ENCODE data around the gene ZKSCAN7.
"Not testable (repeated sequence)": the region's sequence is repeated elsewhere in the genome, so short reads cannot be mapped to it uniquely, and the experiment has no call there.

Gene ZKSCAN7

DNA sequence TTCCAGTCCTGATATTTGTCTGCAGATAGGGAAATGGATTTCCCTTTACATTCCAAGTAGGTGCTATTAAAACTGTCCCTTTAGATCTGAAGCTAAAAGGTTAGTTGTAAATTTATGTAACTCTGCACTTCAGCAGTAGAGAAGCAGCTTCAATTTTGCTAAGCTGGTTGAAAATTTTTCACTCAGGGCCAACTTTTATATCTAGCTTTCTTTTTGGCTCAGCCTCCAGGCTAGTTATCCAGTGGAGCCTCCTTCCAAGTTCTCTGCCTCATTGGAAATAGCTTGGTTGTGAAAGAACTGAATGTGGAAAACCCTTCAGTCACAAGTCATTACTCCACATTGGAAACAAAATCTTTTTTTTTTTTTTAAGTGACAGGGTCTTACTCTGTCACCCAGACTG lies 21.6 kb downstream of the ZKSCAN7 start:
- DNase-seq (ENCODE audit: low read depth in 2 of 2) = no peak

DNA sequence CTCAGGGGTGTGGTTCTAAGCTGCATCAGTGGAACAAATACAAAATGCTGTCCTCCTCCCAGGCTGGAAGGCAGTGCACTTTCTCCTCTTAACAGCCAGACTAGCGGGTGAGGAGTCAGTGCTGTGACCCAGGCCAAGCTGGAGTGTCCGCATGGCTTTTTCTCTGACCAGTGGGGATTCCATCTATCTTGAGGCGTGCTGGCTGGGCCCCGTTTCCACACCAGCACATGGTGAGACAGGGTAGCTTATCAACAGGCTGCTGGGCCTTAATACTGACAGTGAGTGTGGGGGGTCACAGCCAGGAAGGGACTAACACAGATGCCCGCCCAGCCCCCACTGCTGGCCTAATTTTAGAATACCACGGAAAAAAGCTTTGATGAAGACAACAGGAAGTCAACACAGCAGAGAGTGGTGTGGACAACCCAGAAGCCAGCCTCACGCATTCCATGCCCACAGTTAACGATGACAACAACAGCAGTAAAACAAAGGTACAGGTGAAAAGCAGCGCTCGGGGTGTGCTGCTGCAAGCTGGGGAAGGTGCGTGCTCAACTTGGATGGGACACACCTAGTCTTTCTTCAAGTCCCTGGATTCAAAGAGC lies 22.5 kb downstream of the ZKSCAN7 start:
- DNase-seq (ENCODE audit: low read depth in 2 of 2) = not testable (repeated sequence)

DNA sequence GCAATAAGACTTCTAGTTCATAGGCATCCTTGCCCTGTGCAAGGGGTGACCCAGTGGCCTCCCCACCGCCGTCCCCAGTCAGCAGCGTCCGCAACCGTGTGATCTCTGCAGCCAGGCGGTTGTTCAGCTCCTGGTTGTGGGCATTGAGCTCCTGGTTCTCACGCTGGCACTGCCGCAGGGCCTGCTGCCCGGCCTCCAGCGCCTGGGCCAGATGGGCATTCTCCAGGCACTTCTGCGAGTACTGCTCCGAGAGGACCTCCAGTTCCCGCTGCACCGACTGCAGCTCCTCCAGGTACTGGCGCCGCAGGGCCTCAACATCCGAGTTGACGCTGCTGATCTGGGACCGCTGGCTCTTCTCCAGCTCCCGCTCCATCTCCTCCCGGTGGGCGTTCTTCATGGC lies 23.3 kb downstream of the ZKSCAN7 start:
- not testable (repeated sequence) for DNase-seq (ENCODE audit: low read depth in 2 of 2)

DNA sequence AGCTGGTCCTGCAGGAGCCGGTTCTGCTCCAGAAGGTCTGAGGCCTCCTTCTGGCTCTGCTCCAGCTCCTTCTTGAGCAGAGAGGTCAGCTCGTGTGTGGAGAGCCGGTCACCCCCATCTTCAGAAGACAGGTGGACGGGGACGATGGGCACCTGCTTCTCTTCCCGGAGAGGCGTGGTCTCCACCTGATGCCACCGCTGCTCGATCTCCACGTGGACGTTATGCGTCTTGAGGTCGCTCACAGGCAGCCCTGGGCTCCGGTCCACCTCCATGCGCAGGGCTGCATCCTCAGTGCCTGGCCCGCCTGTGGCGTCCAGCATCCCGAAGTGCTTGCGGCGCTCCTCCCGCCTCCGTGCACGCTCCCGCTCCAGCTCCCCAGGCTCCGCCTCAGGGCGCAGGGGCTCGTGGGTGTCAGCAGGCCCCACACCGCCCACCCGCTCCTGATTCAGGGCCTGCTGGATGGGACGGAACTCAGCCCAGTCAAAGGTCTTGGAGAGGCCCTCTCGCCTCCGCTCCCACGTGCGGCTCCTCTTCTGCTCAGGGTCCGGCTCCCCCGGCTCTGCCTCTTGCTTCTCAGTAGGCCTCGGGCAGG lies 24.0 kb downstream of the ZKSCAN7 start:
- not testable (repeated sequence) for DNase-seq (ENCODE audit: low read depth in 2 of 2)

DNA sequence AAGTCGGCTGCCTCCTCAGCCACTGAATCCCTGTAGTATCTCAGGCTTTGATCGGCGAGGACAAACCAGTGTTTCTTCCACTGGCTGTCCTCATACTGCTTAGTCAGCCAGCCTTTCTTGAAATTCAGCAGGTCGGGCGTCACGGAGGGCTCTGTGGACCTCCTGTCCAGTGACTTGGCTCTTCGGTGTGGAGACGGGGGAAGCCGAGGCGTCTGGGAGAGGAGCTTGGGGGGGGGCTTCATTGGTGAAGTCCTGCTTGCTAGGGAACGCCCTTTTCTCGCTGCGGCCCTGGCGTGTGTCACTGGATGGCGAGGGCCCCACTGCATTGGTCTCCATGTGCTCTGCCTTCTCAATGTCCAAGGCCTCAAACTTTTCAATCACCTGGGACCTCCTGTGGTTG lies 24.8 kb downstream of the ZKSCAN7 start:
- not testable (repeated sequence) for DNase-seq (ENCODE audit: low read depth in 2 of 2)

DNA sequence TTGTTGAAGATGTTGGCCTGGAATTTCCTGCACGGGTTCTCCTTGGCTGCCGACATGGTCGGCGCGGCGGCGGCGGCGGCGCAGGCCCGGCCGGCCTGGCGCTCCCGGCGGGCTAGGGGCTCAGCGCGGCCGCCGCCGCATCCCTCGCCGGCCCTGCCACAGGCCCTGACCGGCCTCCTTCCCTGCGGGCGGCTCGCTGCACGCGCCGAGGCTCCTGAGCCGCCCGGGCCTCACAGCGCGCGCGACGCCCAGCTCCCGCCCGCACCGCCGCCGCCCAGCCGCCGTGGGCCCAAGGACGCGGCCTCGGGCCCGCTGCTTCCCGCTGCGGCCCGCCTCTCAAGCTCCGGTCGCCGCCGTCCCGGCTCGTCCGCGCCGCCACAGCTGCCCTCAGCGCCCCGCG lies 26.0 kb downstream of the ZKSCAN7 start:
- DNase-seq (ENCODE audit: low read depth in 2 of 2) = not testable (repeated sequence)

DNA sequence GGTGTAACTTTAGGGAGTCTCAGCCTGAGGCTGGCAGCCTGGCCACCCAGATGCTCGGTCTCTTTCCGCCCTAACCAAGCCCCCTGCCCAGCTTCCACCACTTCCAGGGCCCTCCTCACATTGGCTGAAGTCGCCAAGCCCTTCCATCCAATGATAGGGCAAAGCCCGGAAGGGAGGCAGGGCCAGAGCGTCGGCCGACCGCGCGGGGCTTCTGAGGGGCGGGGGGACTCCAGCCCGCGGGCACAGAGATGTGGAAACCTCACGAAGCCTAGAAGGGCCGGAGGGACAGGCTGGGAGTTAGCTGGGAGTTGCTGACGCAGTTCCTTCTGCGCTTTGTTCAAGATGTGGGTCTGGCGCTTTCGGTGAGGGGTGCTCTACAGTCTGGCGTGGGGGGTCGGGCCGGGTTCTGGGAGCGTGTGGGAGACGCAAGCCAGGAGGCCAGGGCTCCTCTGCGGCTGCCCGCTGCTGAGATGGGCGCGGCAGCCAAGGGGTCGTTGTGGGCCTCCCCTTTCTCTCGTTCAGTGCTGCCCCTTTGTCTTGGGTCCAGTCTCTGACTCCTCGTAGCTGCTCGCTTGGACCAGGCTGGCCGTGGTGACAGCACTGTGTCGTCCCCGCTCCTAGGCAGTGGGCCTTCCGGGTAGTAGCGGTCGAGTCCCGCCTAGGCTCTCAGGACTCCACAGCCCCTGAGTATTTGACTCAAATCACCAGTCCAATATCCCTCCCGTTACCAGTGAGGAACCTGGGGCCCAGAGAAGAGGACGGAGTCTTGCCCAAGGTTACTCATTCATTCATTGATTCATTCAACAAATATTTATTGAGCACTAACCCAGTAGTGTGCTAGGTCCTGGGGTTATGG lies 29.9 kb downstream of the ZKSCAN7 start, which contains the start of gene ZNF660:
ZNF660 (plus strand) TSS at position 319 of the 856 bp plus-strand sequence. CDS start 9,230 bp downstream, outside the sequence.
- peak; percentile 61 to 63 for DNase-seq (ENCODE audit: low read depth in 2 of 2)

DNA sequence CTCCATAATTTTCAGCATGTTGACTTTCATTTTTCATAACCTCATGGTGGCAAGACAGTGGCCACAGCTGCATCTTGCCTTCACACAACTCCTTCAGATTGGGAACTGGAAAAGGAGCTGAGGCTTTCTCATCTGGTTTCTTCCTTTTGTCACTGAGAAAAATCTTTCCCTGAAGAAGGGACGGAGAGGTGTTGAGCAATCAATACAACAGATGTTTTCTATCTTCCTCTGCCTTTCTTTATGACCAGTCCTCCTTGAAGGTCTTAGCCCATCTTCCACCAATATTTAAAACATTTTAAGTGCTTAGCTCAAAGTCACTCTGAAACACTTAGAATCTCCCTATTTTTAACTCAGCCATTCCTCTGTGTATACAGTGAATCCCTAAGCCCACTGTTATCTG lies 41.6 kb downstream of the ZKSCAN7 start:
- DNase-seq (ENCODE audit: low read depth in 2 of 2) = no peak

DNA sequence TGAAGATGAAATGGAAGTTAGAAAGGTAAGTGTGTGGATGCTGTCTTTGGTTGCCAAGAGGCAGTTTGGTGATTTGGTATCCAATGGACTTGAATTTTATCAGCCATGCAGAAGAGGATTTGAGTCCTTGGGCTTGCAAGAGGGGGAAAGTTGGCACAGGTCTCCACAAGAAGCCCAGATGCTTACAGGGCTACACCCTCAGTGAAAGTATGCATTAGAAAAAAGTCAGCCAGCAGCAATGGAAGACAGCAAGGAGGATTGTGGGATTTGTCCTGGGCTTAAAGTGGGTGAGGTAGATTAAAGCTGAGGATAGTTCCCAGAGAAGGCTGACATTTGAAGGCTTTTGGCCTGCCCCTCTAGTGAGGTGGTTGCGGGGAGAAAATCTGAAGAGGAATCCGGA lies 46.8 kb downstream of the ZKSCAN7 start:
- DNase-seq (ENCODE audit: low read depth in 2 of 2) = no peak

DNA sequence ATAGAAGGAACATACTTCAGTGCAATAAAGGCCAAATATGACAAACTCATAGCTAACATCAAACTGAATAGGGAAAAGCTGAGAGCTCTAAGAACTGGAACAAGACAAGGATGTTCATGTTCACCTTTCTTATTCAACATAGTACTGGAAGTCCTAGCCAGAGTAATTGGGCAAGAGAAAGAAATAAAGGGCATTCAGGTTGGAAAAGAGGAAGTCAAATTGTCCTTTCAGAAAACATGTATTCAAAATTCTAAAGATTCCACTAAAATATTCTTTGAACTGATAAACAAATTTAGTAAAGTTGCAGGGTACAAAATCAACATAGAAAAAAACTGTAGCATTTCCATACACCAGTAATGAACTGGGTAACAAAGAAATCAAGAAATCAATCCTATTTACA lies 57.7 kb downstream of the ZKSCAN7 start:
- DNase-seq (ENCODE audit: low read depth in 2 of 2) = no peak
